Measurements from ENCODE around the gene FRMD3.

- TF ChIP-seq MXI1 (conservative IDR thresholded peaks at IDR 0.05; ENCODE audit: poor library complexity, severe bottlenecking) (no peak), CTCF (IDR thresholded peaks at IDR 0.05; ENCODE audit: poor library complexity, severe bottlenecking) (no peak)
Measured at GRCh38 chr9:83266331-83266665, 271.9 kb downstream of the FRMD3 start.

All from neural cell (in vitro differentiated cells).